Posterior cingulate gyrus (tissue), 11 donors: ENCODE measurements around the gene CCL3.
"Not testable (repeated sequence)": the region's sequence is repeated elsewhere in the genome, so short reads cannot be mapped to it uniquely, and the experiment has no call there.

Experiments
- DNase-seq, 10 donors: peaks; one replicate each; pipeline versions ENCODE4 v3.0.0 to v3.0.0-alpha.2; 2020 to 2021; ENCODE audit warnings: mixed read lengths in 3 of 10
- intact Hi-C: fragments of 100-400 bp; cut with DNase I; formaldehyde crosslinking; loops from one replicate; pipeline ENCODE4 v1.15.1; 2023

Gene CCL3

DNA sequence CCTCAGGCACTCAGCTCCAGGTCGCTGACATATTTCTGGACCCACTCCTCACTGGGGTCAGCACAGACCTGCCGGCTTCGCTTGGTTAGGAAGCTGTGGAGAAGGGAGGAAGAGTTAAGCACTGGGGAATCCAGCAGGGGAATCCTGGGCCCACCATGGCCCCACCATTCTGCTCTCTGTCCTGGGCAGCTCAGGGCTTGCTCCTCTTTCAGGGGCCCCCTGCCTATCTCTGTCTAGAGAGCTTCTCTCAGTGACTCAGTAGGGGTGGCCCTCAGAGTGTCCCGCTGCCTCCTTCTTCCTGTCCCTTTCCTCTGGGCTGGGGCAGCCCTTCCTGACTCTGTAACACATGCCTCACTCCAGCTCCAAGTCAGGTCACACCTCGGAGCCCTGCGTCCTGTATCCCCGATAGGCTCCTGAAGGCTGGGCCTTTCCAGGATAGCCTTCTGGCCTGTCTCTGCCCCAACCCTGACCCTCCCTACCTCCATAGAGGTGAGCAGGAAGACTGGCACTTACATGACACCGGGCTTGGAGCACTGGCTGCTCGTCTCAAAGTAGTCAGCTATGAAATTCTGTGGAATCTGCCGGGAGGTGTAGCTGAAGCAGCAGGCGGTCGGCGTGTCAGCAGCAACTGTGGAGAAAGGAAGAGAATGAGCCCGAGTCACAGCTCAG lies 1.1 kb downstream of the CCL3 start:
- intact Hi-C loops: no loop called here
- DNase-seq: peak in 1 of 10 donors; percentile 75

GRCh38 chr17:36087897-36088572 lies 1.9 kb downstream of the CCL3 start:
- intact Hi-C loops, DNase-seq: not testable (repeated sequence)

- intact Hi-C loops, DNase-seq: not testable (repeated sequence)
Observed at GRCh38 chr17:36087471-36087870, 2.5 kb downstream of the CCL3 start.

GRCh38 chr17:36086791-36087190 lies 3.2 kb downstream of the CCL3 start:
- no peak for DNase-seq
- intact Hi-C loops: no loop called here

DNA sequence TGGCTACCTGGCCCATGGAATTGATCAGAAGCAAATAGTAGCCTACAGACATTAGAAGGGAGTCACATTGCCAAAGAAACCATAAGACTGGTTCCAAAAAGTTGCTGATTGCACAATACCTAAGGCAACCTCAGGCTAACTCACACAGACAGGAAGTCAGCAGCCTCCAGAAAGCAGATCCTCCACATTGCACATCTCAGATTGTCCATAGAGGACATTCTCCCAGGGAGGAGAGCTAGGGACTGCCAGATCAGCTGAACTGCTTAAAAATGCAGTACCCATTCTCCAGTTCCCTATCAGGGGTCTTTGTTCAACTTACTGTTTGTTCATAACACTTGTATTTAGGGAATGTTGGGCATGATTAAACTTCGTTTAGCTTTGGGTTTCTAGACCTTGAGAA lies 4.2 kb downstream of the CCL3 start:
- intact Hi-C loops: no loop called here
- no peak for DNase-seq

GRCh38 chr17:36083691-36084090 lies 6.3 kb downstream of the CCL3 start:
- intact Hi-C loops, DNase-seq: not testable (repeated sequence)

DNA sequence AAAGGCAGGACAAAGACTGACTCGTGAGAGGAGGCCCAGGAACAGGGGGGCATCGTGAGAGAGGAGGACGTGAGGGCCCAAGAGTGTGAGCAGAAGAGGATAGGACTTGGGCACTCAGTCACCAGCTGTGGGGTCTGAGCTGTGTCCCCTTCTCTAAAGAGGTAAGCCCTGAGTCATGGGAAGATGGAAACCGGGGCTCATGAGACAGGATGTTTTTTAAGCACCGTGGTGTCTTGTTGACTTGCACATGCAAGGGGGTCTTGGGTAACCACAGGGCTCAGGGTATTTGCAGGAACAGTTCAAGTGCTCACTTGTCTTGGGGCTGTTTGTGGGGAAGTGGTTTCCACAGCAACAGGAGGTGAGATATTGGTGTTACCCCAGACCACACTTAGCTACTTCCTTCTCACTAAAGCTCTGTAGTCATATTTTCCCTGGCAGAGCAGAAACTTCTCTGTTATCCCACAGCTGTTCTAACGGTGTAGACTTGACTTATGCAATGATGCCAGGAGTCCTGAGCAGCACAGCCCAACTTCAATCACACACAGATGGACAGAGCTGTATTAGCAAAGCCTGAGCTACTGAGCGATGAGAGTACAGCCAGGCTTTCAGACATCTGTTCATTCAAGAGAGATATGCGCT lies 7.3 kb downstream of the CCL3 start:
- DNase-seq: peak in 1 of 10 donors; percentile 55
- intact Hi-C loops: not testable (repeated sequence)

DNA sequence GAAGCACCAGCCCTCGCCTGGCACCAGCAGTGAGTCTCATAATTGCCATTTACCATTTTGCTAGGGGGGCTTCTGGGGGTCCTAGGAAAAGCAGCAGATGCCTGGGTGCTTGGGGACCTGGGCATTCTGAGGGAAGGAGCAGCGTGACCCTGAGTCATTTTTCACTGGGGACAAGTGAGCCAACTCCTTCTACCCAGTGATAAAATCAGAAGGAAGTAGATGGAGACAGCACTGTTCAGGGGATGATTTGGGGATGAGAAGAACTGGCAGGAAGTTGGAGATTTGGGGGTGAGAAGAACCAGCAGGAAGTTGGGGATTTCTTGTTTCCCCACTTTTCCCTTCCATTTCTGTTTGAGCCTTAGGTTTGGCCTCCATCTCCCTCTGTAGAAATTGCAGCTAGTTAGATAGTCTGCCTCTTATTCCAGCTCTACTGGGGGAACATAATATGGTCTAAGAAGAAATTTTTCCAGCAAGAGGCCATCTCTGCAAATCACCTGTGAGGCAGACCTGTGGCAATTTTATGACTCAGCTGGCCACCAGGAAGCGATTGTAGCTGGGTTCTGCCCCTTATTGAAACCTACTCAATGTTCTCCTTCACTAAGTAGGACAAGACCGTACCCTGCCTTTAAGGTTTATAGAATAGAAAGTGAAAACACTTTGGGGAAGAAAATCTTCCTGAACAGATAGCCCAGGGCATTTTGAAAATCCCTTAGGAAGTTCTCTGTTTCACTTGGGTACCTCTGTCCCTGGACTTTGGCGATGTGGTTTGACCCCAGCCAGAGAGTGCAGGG lies 8.1 kb downstream of the CCL3 start:
- DNase-seq, intact Hi-C loops: not testable (repeated sequence)

GRCh38 chr17:36074365-36074764 lies 15.6 kb downstream of the CCL3 start:
- intact Hi-C loops: no loop called here
- no peak for DNase-seq

DNA sequence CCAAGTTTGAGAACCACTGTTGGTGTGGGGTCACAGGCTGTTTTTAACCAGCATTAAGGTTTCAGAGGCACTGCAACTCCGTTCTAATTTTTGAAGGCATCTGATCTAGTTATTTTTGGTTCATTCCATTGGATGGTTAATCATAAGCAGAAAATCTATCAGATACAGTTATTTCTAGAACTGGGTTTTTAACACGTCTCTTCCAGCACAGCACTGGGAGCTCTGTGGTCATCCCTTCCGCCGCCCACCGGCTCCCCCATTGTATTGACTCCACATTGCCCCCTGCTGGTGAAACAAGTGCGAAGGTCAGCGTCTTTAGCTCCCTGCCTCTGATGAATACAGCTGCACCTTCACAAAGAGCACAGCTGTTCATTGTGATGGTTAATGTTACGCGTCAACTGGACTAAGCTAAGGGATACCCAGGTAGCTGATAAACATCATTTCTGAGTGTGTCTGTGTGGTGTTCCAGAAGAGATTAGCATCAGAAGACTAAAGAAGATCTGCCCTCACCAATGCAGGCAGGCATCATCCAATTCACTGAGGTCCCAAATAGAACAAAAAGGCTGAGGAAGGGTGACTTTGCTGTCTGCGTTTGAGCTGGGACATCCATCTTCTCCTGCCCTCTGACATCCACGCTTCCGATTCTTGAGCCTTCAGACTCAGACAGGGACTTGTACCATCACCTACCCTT lies 17.4 kb downstream of the CCL3 start:
- peak in 2 of 10 donors; percentile 46 to 69 for DNase-seq
- intact Hi-C loops: no loop called here

- intact Hi-C loops: no loop called here
- DNase-seq: no peak
Observed at GRCh38 chr17:36071751-36072150, 18.2 kb downstream of the CCL3 start.

DNA sequence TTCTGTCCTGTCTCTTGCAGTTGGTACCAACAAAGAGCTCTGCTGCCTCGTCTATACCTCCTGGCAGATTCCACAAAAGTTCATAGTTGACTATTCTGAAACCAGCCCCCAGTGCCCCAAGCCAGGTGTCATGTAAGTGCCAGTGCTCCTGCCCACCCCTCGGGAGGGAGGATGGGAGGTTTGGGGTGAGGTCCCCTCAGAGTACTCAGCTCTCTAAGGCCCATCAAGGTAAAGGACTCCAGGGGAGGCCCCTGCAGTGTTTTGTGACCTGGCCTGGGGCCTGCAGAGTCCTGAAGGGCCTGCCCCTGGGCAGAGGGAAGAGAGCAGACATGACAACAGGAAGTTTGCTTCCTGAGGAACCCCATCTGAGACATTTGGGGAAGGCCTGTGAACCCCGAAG lies 19.5 kb downstream of the CCL3 start:
- peak in 1 of 10 donors; percentile 61 for DNase-seq
- intact Hi-C loops: no loop called here

DNA sequence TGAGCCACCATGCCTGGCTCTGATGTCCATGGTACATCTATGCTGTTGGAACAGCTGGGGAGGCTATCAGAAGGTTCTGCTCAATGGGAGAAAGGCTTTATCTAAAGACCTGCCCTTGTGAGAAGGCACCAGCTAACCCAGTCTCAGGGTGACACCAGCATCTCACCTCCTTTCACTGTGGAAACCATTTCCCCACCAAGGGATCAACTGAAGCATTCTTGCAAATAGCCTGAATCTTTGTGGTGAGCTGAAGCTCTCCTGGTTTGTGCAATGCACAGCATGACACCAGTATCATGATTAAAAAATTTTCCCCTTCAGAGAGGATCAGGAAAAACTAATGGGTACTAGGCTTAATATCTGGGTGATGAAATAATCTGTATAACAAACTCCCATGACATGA lies 20.8 kb downstream of the CCL3 start:
- DNase-seq: no peak
- intact Hi-C loops: no loop called here

- no peak for DNase-seq
- intact Hi-C loops: no loop called here
Observed at GRCh38 chr17:36068524-36068923, 21.4 kb downstream of the CCL3 start.

DNA sequence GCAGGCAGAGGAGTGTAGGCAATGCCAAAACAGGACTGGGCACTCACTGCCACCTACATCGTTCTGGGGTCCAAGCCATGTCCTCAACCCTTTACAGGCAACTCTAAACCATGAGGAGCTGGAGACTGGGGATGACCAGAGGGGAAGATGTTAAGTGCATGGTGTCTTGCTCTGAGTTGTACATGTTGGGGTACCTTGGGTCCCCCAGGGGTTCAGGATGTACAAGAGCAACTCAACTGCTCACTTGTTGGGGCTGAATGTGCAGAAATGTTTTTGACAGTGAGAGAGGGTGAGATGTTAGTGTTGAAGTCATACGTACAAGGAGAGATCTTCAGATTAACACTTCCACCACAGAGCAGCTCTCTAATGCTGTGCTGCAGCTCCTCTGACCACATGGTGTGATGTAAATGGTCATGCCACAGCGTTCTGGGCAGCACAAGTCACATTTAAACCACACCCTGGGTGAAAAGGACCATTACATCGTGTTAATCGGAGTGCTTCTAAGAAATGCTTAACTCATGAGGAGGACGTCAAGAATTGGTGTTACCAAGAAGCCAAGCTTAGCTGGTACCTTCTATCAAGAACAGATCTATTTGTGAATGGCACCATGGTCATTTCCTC lies 23.5 kb downstream of the CCL3 start:
- intact Hi-C loops: no loop called here
- no peak for DNase-seq

DNA sequence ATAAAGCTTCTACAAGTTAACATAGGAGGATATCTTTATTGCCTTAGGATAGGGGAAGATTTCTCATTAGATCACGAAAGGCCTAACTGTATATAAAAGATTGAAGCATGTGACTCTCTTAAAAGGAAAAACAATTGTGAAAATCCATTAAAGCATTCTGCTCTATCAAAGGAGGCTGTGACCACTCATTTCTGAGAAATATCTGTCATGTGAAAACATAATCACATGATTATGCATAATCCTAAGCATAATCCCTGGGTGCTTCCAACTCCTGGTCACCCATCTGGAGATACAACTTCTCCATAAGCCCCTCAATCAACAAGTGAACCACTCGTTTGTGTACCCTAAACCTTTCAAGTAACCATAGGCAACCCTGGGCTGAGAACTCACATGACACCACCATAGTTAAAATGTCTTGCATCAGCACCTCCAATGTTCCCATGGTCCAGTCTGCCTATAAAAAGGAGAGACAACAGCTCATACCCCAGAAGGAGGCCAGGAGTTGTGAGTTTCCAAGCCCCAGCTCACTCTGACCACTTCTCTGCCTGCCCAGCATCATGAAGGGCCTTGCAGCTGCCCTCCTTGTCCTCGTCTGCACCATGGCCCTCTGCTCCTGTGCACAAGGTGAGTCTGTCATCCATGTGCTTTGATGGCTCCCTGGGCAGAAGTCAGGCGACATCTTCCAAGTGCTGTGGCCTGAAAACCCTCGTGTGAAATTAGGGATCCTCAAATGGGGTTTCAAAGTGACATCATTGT lies 26.0 kb downstream of the CCL3 start, which contains the start of gene CCL18:
Gene CCL18 (plus strand): TSS at position 487 of the 756 bp plus-strand sequence. CDS start 71 bp downstream, at position 558.
- intact Hi-C loops: no loop called here
- DNase-seq: no peak

DNA sequence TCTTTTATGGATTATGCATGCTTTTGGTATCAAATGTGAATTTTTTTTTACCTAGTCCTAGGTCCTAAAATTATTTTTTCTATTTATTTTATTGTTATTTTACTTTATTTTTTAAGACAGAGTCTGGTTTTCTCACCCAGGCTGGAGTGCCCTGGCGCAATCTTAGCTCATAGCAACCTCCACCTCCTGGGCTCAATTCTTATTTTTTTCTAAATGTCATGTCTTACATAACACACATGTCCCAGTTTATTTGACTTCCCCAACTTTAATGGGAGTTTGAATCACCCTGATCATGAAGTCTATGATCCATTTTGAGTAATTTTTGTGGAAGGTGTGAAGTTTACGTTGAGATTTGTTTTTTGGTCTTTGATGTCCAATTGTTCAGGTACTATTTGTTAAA lies 29.1 kb downstream of the CCL3 start:
- intact Hi-C loops: no loop called here
- no peak for DNase-seq

DNA sequence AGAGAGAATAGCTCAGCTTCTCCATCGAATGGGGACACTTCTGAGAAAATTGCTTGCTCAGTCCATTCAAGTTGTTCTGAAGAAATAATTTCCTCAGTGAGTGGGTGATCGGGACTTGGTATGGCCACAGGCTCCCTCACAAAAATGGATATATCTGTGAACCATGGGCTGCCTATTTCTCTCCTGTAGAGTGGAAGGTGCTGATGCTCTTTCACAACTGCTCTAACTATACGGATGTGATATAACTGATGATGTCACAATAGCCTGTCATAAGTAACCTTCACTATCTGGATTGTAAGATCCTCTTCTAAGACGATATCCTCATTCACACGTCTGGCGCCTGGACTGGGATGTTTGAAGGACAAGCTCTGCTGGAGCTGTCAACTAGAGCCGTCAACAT lies 30.5 kb downstream of the CCL3 start:
- DNase-seq: no peak
- intact Hi-C loops: no loop called here

GRCh38 chr17:36057911-36058310 lies 32.0 kb downstream of the CCL3 start:
- no peak for DNase-seq
- intact Hi-C loops: no loop called here
